ENCODE data around the gene NTSR2.

Gene NTSR2

GRCh38 chr2:11644293-11644692, 25.7 kb downstream of the NTSR2 start:
- Histone ChIP-seq H3K4me1 (ENCODE audit: control insufficient read depth, insufficient read depth, low read length) (no peaks in the 10 kb centered on the region), H3K4me3 (ENCODE audit: low read depth, low read length) (no peak overlapping the region), H3K9ac (ENCODE audit: low read depth, low read length) (no peak overlapping the region), H3K36me3 (ENCODE audit: control insufficient read depth, insufficient read depth, low read length) (peaks cover 10% of the 10 kb centered on the region), H3K27me3 (ENCODE audit: control insufficient read depth, insufficient read depth, low read length) (no peaks in the 10 kb centered on the region), H3K9me3 (ENCODE audit: control insufficient read depth, insufficient read depth, low read length) (no peaks in the 10 kb centered on the region)

DNA sequence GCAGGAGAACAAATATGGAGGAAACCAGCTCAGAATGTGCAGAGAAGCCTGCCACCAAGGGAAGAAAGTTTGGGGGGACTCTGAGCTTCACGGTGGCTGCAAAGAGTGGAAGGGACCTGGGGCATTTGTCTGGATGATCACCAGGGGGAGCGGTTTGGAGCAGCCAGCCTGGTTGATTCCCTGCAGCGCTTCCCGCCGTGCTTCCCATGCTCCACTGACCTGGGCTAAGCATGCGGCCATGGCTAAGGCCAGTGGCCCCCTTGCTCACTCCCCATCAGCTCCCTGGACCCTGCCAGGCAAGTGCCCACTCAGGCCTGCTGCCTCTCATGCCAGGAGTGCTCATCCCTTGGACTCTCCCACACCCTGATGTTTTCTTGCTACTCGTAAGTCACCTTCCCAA, 27.0 kb downstream of the NTSR2 start:
- Histone ChIP-seq H3K4me3 (ENCODE audit: low read depth, low read length) (no peak overlapping the region), H3K27me3 (ENCODE audit: control insufficient read depth, insufficient read depth, low read length) (no peaks in the 10 kb centered on the region), H3K36me3 (ENCODE audit: control insufficient read depth, insufficient read depth, low read length) (peaks cover 10% of the 10 kb centered on the region)

GRCh38 chr2:11640132-11640531, 29.9 kb downstream of the NTSR2 start:
- no peaks in the 10 kb centered on the region for H3K27me3 ChIP-seq (ENCODE audit: control insufficient read depth, insufficient read depth, low read length)
- no peak overlapping the region for H3K9ac ChIP-seq (ENCODE audit: low read depth, low read length)
- no peaks in the 10 kb centered on the region for H3K9me3 ChIP-seq (ENCODE audit: control insufficient read depth, insufficient read depth, low read length)
- no peak overlapping the region for H3K4me3 ChIP-seq (ENCODE audit: low read depth, low read length)
- H3K4me1 ChIP-seq (ENCODE audit: control insufficient read depth, insufficient read depth, low read length), result no peaks in the 10 kb centered on the region
- H3K36me3 ChIP-seq (ENCODE audit: control insufficient read depth, insufficient read depth, low read length), result peaks cover 16% of the 10 kb centered on the region

More for the DNA sequence above, 27.0 kb downstream of the NTSR2 start:
- H3K9ac ChIP-seq (ENCODE audit: low read depth, low read length), result no peak overlapping the region
- H3K4me1 ChIP-seq (ENCODE audit: control insufficient read depth, insufficient read depth, low read length), result no peaks in the 10 kb centered on the region
- H3K9me3 ChIP-seq (ENCODE audit: control insufficient read depth, insufficient read depth, low read length), result no peaks in the 10 kb centered on the region

DNA sequence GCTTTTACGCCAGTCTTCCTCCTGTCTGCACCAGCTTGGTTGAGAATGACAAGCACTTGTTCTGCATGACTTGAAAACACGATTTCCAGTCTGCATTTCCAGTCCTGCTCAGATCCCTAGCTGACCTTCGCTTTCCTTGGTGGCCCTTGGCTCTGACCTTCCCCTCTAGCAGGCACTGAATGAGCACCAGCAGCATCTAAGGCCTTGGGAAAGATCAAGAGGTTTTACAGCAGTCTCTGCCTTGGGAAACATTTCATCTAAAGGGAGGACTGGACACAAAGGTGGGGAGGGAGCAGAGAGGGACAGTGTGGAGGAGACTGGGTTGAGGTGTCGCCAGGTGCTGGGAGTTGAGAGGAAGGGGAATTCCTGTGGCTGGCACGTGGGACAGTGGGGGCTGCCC, 30.5 kb downstream of the NTSR2 start:
- Histone ChIP-seq H3K36me3 (ENCODE audit: control insufficient read depth, insufficient read depth, low read length) (peaks cover 16% of the 10 kb centered on the region), H3K4me1 (ENCODE audit: control insufficient read depth, insufficient read depth, low read length) (no peaks in the 10 kb centered on the region), H3K27me3 (ENCODE audit: control insufficient read depth, insufficient read depth, low read length) (no peaks in the 10 kb centered on the region), H3K9me3 (ENCODE audit: control insufficient read depth, insufficient read depth, low read length) (no peaks in the 10 kb centered on the region), H3K4me3 (ENCODE audit: low read depth, low read length) (no peak overlapping the region), H3K9ac (ENCODE audit: low read depth, low read length) (no peak overlapping the region)

DNA sequence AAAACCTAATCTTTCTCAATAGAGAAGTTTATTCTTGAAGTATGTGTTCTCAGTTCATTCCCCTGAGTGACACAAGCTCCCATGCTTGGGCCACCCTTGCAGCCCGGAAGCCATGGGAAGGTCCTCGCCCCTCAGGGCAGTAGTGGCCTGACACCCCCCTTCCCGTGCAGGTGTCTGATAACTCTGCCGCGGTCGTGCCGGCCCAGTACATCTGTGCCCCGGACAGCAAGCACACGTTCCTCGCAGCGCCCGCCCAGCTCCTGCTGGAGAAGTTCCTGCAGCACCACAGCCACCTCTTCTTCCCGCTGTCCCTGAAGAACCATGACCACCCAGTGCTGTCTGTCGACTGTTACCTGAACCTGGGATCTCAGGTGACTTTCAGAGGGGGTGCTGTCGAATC, 32.4 kb downstream of the NTSR2 start:
- Histone ChIP-seq H3K4me3 (ENCODE audit: low read depth, low read length) (no peak overlapping the region), H3K9me3 (ENCODE audit: control insufficient read depth, insufficient read depth, low read length) (no peaks in the 10 kb centered on the region), H3K9ac (ENCODE audit: low read depth, low read length) (no peak overlapping the region), H3K27me3 (ENCODE audit: control insufficient read depth, insufficient read depth, low read length) (no peaks in the 10 kb centered on the region), H3K4me1 (ENCODE audit: control insufficient read depth, insufficient read depth, low read length) (no peaks in the 10 kb centered on the region), H3K36me3 (ENCODE audit: control insufficient read depth, insufficient read depth, low read length) (peaks cover 9% of the 10 kb centered on the region)

GRCh38 chr2:11636593-11637295, 33.3 kb downstream of the NTSR2 start:
- H3K36me3 ChIP-seq (ENCODE audit: control insufficient read depth, insufficient read depth, low read length), result peaks cover 14% of the 10 kb centered on the region

GRCh38 chr2:11635141-11635540, 34.9 kb downstream of the NTSR2 start:
- Histone ChIP-seq H3K36me3 (ENCODE audit: control insufficient read depth, insufficient read depth, low read length) (peaks cover 15% of the 10 kb centered on the region), H3K4me3 (ENCODE audit: low read depth, low read length) (no peak overlapping the region), H3K9me3 (ENCODE audit: control insufficient read depth, insufficient read depth, low read length) (no peaks in the 10 kb centered on the region), H3K27me3 (ENCODE audit: control insufficient read depth, insufficient read depth, low read length) (no peaks in the 10 kb centered on the region), H3K9ac (ENCODE audit: low read depth, low read length) (no peak overlapping the region), H3K4me1 (ENCODE audit: control insufficient read depth, insufficient read depth, low read length) (no peaks in the 10 kb centered on the region)

More at GRCh38 chr2:11636593-11637295, 33.3 kb downstream of the NTSR2 start:
- no peaks in the 10 kb centered on the region for H3K27me3 ChIP-seq (ENCODE audit: control insufficient read depth, insufficient read depth, low read length)
- no peak overlapping the region for H3K4me3 ChIP-seq (ENCODE audit: low read depth, low read length)
- H3K9ac ChIP-seq (ENCODE audit: low read depth, low read length), result no peak overlapping the region
- H3K4me1 ChIP-seq (ENCODE audit: control insufficient read depth, insufficient read depth, low read length), result no peaks in the 10 kb centered on the region
- H3K9me3 ChIP-seq (ENCODE audit: control insufficient read depth, insufficient read depth, low read length), result no peaks in the 10 kb centered on the region

GRCh38 chr2:11634584-11634983, 35.4 kb downstream of the NTSR2 start:
- Histone ChIP-seq H3K9me3 (ENCODE audit: control insufficient read depth, insufficient read depth, low read length) (no peaks in the 10 kb centered on the region), H3K36me3 (ENCODE audit: control insufficient read depth, insufficient read depth, low read length) (peaks cover 19% of the 10 kb centered on the region), H3K4me1 (ENCODE audit: control insufficient read depth, insufficient read depth, low read length) (no peaks in the 10 kb centered on the region), H3K4me3 (ENCODE audit: low read depth, low read length) (no peak overlapping the region), H3K9ac (ENCODE audit: low read depth, low read length) (no peak overlapping the region), H3K27me3 (ENCODE audit: control insufficient read depth, insufficient read depth, low read length) (no peaks in the 10 kb centered on the region)

DNA sequence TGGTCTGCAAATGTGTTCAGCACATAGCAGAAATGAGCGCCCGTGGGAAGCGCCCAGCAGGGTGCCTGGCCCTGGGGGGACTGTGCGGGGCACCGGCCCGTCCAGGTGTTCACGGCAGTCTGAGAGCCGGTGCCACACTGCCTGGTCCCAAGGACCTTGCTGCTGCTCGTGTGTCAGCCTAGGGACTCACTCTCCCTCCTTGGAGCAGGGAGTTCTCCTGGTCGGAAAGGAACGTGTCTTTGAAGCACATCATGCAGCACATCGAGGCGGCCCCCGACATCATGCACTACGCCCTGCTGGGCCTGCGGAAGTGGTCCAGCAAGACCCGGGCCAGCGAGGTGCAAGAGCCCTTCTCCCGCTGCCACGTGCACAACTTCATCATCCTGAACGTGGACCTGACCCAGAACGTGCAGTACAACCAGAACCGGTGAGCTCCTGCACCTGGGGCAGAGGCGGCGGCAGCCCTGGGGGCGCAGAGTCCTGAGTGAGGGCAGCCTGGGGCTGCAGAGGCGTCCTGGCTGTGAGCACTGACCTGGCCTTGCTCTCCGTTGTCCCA, 36.0 kb downstream of the NTSR2 start:
- Histone ChIP-seq H3K36me3 (ENCODE audit: control insufficient read depth, insufficient read depth, low read length) (peaks cover 16% of the 10 kb centered on the region), H3K4me3 (ENCODE audit: low read depth, low read length) (no peak overlapping the region), H3K9me3 (ENCODE audit: control insufficient read depth, insufficient read depth, low read length) (no peaks in the 10 kb centered on the region), H3K4me1 (ENCODE audit: control insufficient read depth, insufficient read depth, low read length) (no peaks in the 10 kb centered on the region), H3K9ac (ENCODE audit: low read depth, low read length) (no peak overlapping the region), H3K27me3 (ENCODE audit: control insufficient read depth, insufficient read depth, low read length) (no peaks in the 10 kb centered on the region)

DNA sequence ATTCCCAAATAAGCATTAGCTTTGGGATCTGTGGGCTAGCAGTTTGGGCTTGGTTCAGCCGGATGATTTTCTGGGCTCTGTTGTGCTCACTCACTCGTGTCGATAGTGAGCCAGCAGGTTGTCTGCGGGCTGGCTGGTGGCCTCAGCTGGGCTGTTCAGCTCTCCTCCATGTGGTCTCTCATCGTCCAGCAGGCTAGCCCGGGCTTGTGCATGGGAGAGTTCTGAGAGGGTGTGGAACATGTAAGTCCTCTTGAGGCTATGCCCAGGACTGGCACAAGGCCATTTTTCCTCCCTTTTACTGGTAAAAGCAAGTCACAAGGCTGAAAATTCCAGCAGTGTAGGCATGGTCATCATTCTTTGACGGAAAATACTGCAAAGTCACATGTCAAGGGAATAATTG, 38.5 kb downstream of the NTSR2 start:
- no peaks in the 10 kb centered on the region for H3K9me3 ChIP-seq (ENCODE audit: control insufficient read depth, insufficient read depth, low read length)
- H3K4me3 ChIP-seq (ENCODE audit: low read depth, low read length), result no peak overlapping the region
- no peak overlapping the region for H3K9ac ChIP-seq (ENCODE audit: low read depth, low read length)
- H3K27me3 ChIP-seq (ENCODE audit: control insufficient read depth, insufficient read depth, low read length), result no peaks in the 10 kb centered on the region
- H3K36me3 ChIP-seq (ENCODE audit: control insufficient read depth, insufficient read depth, low read length), result peaks cover 25% of the 10 kb centered on the region
- no peaks in the 10 kb centered on the region for H3K4me1 ChIP-seq (ENCODE audit: control insufficient read depth, insufficient read depth, low read length)

DNA sequence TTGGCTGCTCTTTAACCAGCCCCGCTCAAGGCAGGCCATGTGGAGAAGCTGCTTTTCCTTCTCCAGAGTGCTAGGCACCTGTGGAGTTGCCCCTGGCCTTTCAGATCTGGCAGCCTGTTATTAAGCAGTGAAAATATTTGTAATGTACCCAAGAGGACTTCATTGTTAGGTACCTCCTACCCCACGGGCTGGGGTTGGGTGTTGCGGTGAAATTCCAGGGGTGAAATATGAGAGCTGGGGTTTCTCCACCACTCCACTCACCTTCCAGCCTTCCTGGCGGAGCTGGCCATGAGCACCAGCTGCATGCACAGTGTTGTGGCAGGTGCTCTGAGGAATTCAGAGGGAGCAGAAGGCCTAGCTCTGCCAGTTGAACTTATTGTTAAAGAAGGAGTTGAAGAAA, 39.1 kb downstream of the NTSR2 start:
- H3K27me3 ChIP-seq (ENCODE audit: control insufficient read depth, insufficient read depth, low read length), result no peaks in the 10 kb centered on the region
- H3K4me3 ChIP-seq (ENCODE audit: low read depth, low read length), result no peak overlapping the region
- H3K9ac ChIP-seq (ENCODE audit: low read depth, low read length), result no peak overlapping the region
- H3K9me3 ChIP-seq (ENCODE audit: control insufficient read depth, insufficient read depth, low read length), result no peaks in the 10 kb centered on the region
- peaks cover 27% of the 10 kb centered on the region for H3K36me3 ChIP-seq (ENCODE audit: control insufficient read depth, insufficient read depth, low read length)
- no peaks in the 10 kb centered on the region for H3K4me1 ChIP-seq (ENCODE audit: control insufficient read depth, insufficient read depth, low read length)

- Histone ChIP-seq H3K9me3 (ENCODE audit: control insufficient read depth, insufficient read depth, low read length) (no peaks in the 10 kb centered on the region), H3K9ac (ENCODE audit: low read depth, low read length) (no peak overlapping the region), H3K27me3 (ENCODE audit: control insufficient read depth, insufficient read depth, low read length) (no peaks in the 10 kb centered on the region), H3K36me3 (ENCODE audit: control insufficient read depth, insufficient read depth, low read length) (peaks cover 25% of the 10 kb centered on the region), H3K4me1 (ENCODE audit: control insufficient read depth, insufficient read depth, low read length) (no peaks in the 10 kb centered on the region), H3K4me3 (ENCODE audit: low read depth, low read length) (no peak overlapping the region)
Measured at GRCh38 chr2:11629851-11630250, 40.1 kb downstream of the NTSR2 start.

Measured in iPS-15b (cell line).